Measurements from ENCODE around the gene C18orf32. TPM values are rescaled to one million over a fixed set of nuclear protein-coding genes. Genes with fewer than 3 reads are reported as not detected.

The C18orf32 gene
- total and polyA plus RNA-seq, 10 of the 15 experiments (the other 5 are each of a cell fraction or from before 2014, with no cell fraction given): 11.5 to 67.0 (median 32.9) TPM

DNA sequence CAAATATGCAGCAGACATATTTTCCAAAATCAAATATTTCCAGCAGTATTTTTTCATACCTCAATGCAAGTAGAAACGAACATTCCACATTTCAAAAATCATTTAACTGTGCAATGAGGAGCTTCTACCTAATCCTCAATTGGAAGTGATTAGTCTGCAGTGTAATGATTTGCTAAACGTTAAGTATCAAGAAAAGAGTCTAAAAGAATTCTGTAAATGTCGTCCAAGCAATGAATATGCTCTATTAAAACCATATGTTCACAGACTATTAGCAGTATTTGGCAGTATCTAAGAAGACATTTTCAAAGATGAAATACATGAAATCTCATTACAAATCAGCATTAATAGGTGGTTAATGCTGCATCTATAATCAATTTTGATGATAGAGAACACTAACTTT is 42.5 kb downstream of the C18orf32 start:
- no peak overlapping the region for H3K4me2 ChIP-seq (ENCODE audit: control insufficient read depth, insufficient read depth)
- H4K20me1 ChIP-seq (ENCODE audit: control insufficient read depth, insufficient read depth): no peaks in the 10 kb centered on the region
- RAD21 ChIA-PET (ENCODE audit: unreplicated experiment): interaction anchor here (0.6 kb wide), 1 partner anchor 12 kb away, joined by 3 read pairs; no protein-coding TSS in a partner anchor
- POLR2A ChIA-PET: no interaction called here
- no peaks in the 10 kb centered on the region for H3K4me1 ChIP-seq (ENCODE audit: control insufficient read depth, insufficient read depth, low read length)
- no TSS peak for BruUV-seq (replicated peaks)
- SMC1A ChIA-PET (ENCODE audit: uncharacterized antibody, unreplicated experiment): interaction anchor here (1.1 to 2.1 kb wide), 2 partner anchors 12 to 282 kb away, joined by 3 to 5 read pairs; no protein-coding TSS in a partner anchor
- H3K4me3 ChIP-seq: no peak overlapping the region
- no peak overlapping the region for H2AFZ ChIP-seq (ENCODE audit: control insufficient read depth, low read depth, low read length)
- ATAC-seq: no peak
- no peak overlapping the region for H3K9ac ChIP-seq (ENCODE audit: control insufficient read depth, insufficient read depth, low read length)
- no peaks in the 10 kb centered on the region for H3K27me3 ChIP-seq (replicated peaks in 1 of 2; ENCODE audit: control insufficient read depth in 2 of 2, insufficient read depth in 2 of 2, low read length in 1 of 2)
- TF ChIP-seq CHD4 (IDR thresholded peaks at IDR 0.05): no peak
- TF ChIP-seq, protein P1, sequence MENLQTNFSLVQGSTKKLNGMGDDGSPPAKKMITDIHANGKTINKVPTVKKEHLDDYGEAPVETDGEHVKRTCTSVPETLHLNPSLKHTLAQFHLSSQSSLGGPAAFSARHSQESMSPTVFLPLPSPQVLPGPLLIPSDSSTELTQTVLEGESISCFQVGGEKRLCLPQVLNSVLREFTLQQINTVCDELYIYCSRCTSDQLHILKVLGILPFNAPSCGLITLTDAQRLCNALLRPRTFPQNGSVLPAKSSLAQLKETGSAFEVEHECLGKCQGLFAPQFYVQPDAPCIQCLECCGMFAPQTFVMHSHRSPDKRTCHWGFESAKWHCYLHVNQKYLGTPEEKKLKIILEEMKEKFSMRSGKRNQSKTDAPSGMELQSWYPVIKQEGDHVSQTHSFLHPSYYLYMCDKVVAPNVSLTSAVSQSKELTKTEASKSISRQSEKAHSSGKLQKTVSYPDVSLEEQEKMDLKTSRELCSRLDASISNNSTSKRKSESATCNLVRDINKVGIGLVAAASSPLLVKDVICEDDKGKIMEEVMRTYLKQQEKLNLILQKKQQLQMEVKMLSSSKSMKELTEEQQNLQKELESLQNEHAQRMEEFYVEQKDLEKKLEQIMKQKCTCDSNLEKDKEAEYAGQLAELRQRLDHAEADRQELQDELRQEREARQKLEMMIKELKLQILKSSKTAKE (IDR thresholded peaks at IDR 0.05; ENCODE audit: low read depth, poor library complexity, severe bottlenecking): no peak
- TF ChIP-seq NR2F1 (conservative IDR thresholded peaks at IDR 0.05): no peak
- TF ChIP-seq PAX8 (IDR thresholded peaks at IDR 0.05): no peak
- no peak for TF ChIP-seq GABPA (IDR thresholded peaks at IDR 0.05; ENCODE audit: low read depth)
- no peak for TF ChIP-seq MEF2A (IDR thresholded peaks at IDR 0.05; ENCODE audit: insufficient read depth, low read depth, low read length)
- TF ChIP-seq KAT2A (conservative IDR thresholded peaks at IDR 0.05; ENCODE audit: control insufficient read depth, low read depth, low read length): no peak
- TF ChIP-seq YBX1 (IDR thresholded peaks at IDR 0.05): no peak
- TF ChIP-seq, protein P2, sequence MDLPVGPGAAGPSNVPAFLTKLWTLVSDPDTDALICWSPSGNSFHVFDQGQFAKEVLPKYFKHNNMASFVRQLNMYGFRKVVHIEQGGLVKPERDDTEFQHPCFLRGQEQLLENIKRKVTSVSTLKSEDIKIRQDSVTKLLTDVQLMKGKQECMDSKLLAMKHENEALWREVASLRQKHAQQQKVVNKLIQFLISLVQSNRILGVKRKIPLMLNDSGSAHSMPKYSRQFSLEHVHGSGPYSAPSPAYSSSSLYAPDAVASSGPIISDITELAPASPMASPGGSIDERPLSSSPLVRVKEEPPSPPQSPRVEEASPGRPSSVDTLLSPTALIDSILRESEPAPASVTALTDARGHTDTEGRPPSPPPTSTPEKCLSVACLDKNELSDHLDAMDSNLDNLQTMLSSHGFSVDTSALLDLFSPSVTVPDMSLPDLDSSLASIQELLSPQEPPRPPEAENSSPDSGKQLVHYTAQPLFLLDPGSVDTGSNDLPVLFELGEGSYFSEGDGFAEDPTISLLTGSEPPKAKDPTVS (IDR thresholded peaks at IDR 0.05; ENCODE audit: low read depth, low read length): no peak
- TF ChIP-seq RCOR1 (conservative IDR thresholded peaks at IDR 0.05; ENCODE audit: low read depth, low read length): no peak
- no peak for TF ChIP-seq ZZZ3 (IDR thresholded peaks at IDR 0.05; ENCODE audit: control insufficient read depth, insufficient read length, low read depth)
- no peak overlapping the region for H3K27ac ChIP-seq (ENCODE audit: control insufficient read depth, insufficient read depth)
- DNase-seq (ENCODE audit: low read depth, low spot score): no peak
- intact Hi-C loops (cut with micrococcal nuclease; ENCODE audit: unreplicated experiment) (no loop called here), in situ Hi-C loops (cut with MboI) (no loop called here)
- H3K9me3 ChIP-seq (replicated peaks; ENCODE audit: control insufficient read depth, insufficient read depth, low read length): peaks cover 12% of the 10 kb centered on the region
- CTCF ChIA-PET: interaction anchor here (0.9 to 5.8 kb wide), 3 partner anchors 13 to 421 kb away, joined by 4 to 44 read pairs (median 5); no protein-coding TSS in a partner anchor
- no peak for FAIRE-seq
- peaks cover 0 to 5% of the 10 kb centered on the region in 2 experiments; a peak in 1 of 4 replicates for H3K36me3 ChIP-seq (ENCODE audit: control insufficient read depth in 2 of 2, insufficient read depth in 2 of 2, low read length in 1 of 2)
- WGBS (ENCODE audit: insufficient coverage, insufficient replicate concordance, low lambda C conversion rate, missing lambda C conversion rate): 98% methylated on average over 3 of the region's 3 CpGs
- H3K79me2 ChIP-seq (ENCODE audit: control insufficient read depth, insufficient read depth, low read length): no peaks in the 10 kb centered on the region; the same call in none of the 2 replicates

All from GM12878 (cell line).